ENCODE results near the gene IL15RA. TPM values are rescaled to one million over a fixed set of nuclear protein-coding genes. Genes with fewer than 3 reads are reported as not detected.
"Not testable (repeated sequence)": the region's sequence is repeated elsewhere in the genome, so short reads cannot be mapped to it uniquely, and the experiment has no call there.

IL15RA gene
- total and polyA plus RNA-seq, 8 donors: 4.4 to 46.2 (median 6.8) TPM

- Histone ChIP-seq H3K27ac (no peak overlapping the region), H3K9me3 (no peaks in the 10 kb centered on the region), H3K36me3 (peaks cover 0 to 89% of the 10 kb centered on the region in 2 donors), H3K4me3 (no peak overlapping the region), H3K4me1 (no peaks in the 10 kb centered on the region), H3K27me3 (no peaks in the 10 kb centered on the region)
- no peak for DNase-seq
- ATAC-seq: no peak
- intact Hi-C loops (cut with DNase I): no loop called here
- TF ChIP-seq CTCF (IDR thresholded peaks at IDR 0.05): no peak
Observed at GRCh38 chr10:5961405-5962100, 15.8 kb downstream of the IL15RA start.

GRCh38 chr10:5960973-5961275 is 16.4 kb downstream of the IL15RA start:
- H3K27me3 ChIP-seq; intact Hi-C loops (cut with DNase I); ATAC-seq; H3K4me3 ChIP-seq; H3K9me3 ChIP-seq; H3K27ac ChIP-seq; H3K4me1 ChIP-seq; DNase-seq: not testable (repeated sequence)
- H3K36me3 ChIP-seq: peaks cover 0 to 89% of the 10 kb centered on the region in 2 donors

GRCh38 chr10:5960070-5960972 is 17.0 kb downstream of the IL15RA start:
- Histone ChIP-seq H3K4me1 (no peaks in the 10 kb centered on the region), H3K4me3 (no peak overlapping the region), H3K36me3 (peaks cover 0 to 89% of the 10 kb centered on the region in 2 donors), H3K9me3 (no peaks in the 10 kb centered on the region), H3K27me3 (no peaks in the 10 kb centered on the region), H3K27ac (no peak overlapping the region)
- no peak for TF ChIP-seq CTCF (IDR thresholded peaks at IDR 0.05)
- ATAC-seq: peak; percentile 33
- peak in 1 of 4 donors; percentile 32 for DNase-seq
- intact Hi-C loops (cut with DNase I): no loop called here

GRCh38 chr10:5959581-5960069 is 17.7 kb downstream of the IL15RA start:
- H3K27ac ChIP-seq: no peak overlapping the region
- H3K36me3 ChIP-seq: peaks cover 0 to 87% of the 10 kb centered on the region in 2 donors
- DNase-seq: peak in 1 of 4 donors; percentile 16
- H3K9me3 ChIP-seq: no peaks in the 10 kb centered on the region
- no peak overlapping the region for H3K4me3 ChIP-seq
- no peaks in the 10 kb centered on the region for H3K4me1 ChIP-seq
- ATAC-seq: no peak
- intact Hi-C loops (cut with DNase I): no loop called here
- H3K27me3 ChIP-seq: no peaks in the 10 kb centered on the region
- no peak for TF ChIP-seq CTCF (IDR thresholded peaks at IDR 0.05)

- peaks cover 0 to 83% of the 10 kb centered on the region in 2 donors for H3K36me3 ChIP-seq
- H3K27ac ChIP-seq: no peak overlapping the region
- DNase-seq (peak in 1 of 4 donors; percentile 2), ATAC-seq (no peak)
- intact Hi-C loops (cut with DNase I): no loop called here
- no peak for TF ChIP-seq CTCF (IDR thresholded peaks at IDR 0.05)
- no peak overlapping the region for H3K4me3 ChIP-seq
- H3K4me1 ChIP-seq: no peaks in the 10 kb centered on the region
- no peaks in the 10 kb centered on the region for H3K9me3 ChIP-seq
- no peaks in the 10 kb centered on the region for H3K27me3 ChIP-seq
Observed at GRCh38 chr10:5959142-5959541, 18.2 kb downstream of the IL15RA start.
